ENCODE results near the gene TTC7B. TPM values are rescaled to one million over a fixed set of nuclear protein-coding genes. Genes with fewer than 3 reads are reported as not detected.

Gene TTC7B
- total RNA-seq, 1 donor from 2014 or later = 83.1 TPM

GRCh38 chr14:90575336-90575735 lies 240.9 kb downstream of the TTC7B start:
- Mint-ChIP-seq H3K27ac (ENCODE audit: unreplicated experiment) (no peak overlapping the region), H3K27me3 (ENCODE audit: unreplicated experiment) (peaks cover 7% of the 10 kb centered on the region), H3K36me3 (ENCODE audit: unreplicated experiment) (peaks cover 16% of the 10 kb centered on the region), H3K4me1 (ENCODE audit: low read depth, unreplicated experiment) (peaks cover 28% of the 10 kb centered on the region), H3K4me3 (ENCODE audit: unreplicated experiment) (peak overlapping the region; percentile 56), H3K9me3 (ENCODE audit: unreplicated experiment) (peaks cover 7% of the 10 kb centered on the region)
- no peak for TF ChIP-seq CTCF (IDR thresholded peaks at IDR 0.05; ENCODE audit: partially characterized antibody, unreplicated experiment)
- DNase-seq = no peak

- no peak for DNase-seq
- peaks cover 29% of the 10 kb centered on the region for H3K4me1 Mint-ChIP-seq (ENCODE audit: low read depth, unreplicated experiment)
- peaks cover 16% of the 10 kb centered on the region for H3K36me3 Mint-ChIP-seq (ENCODE audit: unreplicated experiment)
- H3K27ac Mint-ChIP-seq (ENCODE audit: unreplicated experiment) = peak overlapping the region; percentile 14
- peaks cover 7% of the 10 kb centered on the region for H3K9me3 Mint-ChIP-seq (ENCODE audit: unreplicated experiment)
- TF ChIP-seq CTCF (IDR thresholded peaks at IDR 0.05; ENCODE audit: partially characterized antibody, unreplicated experiment) = no peak
- H3K27me3 Mint-ChIP-seq (ENCODE audit: unreplicated experiment) = peaks cover 7% of the 10 kb centered on the region
- H3K4me3 Mint-ChIP-seq (ENCODE audit: unreplicated experiment) = peak overlapping the region; percentile 56
Observed at GRCh38 chr14:90574188-90575131, 241.8 kb downstream of the TTC7B start.

GRCh38 chr14:90573385-90574105 lies 242.7 kb downstream of the TTC7B start:
- peaks cover 16% of the 10 kb centered on the region for H3K36me3 Mint-ChIP-seq (ENCODE audit: unreplicated experiment)
- peaks cover 6% of the 10 kb centered on the region for H3K9me3 Mint-ChIP-seq (ENCODE audit: unreplicated experiment)
- no peak for DNase-seq
- peaks cover 7% of the 10 kb centered on the region for H3K27me3 Mint-ChIP-seq (ENCODE audit: unreplicated experiment)
- no peak for TF ChIP-seq CTCF (IDR thresholded peaks at IDR 0.05; ENCODE audit: partially characterized antibody, unreplicated experiment)
- H3K4me3 Mint-ChIP-seq (ENCODE audit: unreplicated experiment) = no peak overlapping the region
- peak overlapping the region; percentile 37 for H3K27ac Mint-ChIP-seq (ENCODE audit: unreplicated experiment)
- H3K4me1 Mint-ChIP-seq (ENCODE audit: low read depth, unreplicated experiment) = peaks cover 34% of the 10 kb centered on the region

- Mint-ChIP-seq H3K27ac (ENCODE audit: unreplicated experiment) (no peak overlapping the region), H3K9me3 (ENCODE audit: unreplicated experiment) (peaks cover 9% of the 10 kb centered on the region)
Observed at GRCh38 chr14:90572441-90573150, 243.6 kb downstream of the TTC7B start.

More at GRCh38 chr14:90572441-90573150, 243.6 kb downstream of the TTC7B start:
- Mint-ChIP-seq H3K27me3 (ENCODE audit: unreplicated experiment) (peaks cover 7% of the 10 kb centered on the region), H3K36me3 (ENCODE audit: unreplicated experiment) (peaks cover 16% of the 10 kb centered on the region), H3K4me3 (ENCODE audit: unreplicated experiment) (no peak overlapping the region), H3K4me1 (ENCODE audit: low read depth, unreplicated experiment) (peaks cover 39% of the 10 kb centered on the region)
- DNase-seq = no peak
- no peak for TF ChIP-seq CTCF (IDR thresholded peaks at IDR 0.05; ENCODE audit: partially characterized antibody, unreplicated experiment)
